HTR-8/SVneo (cell line): ENCODE data around the gene GOT1.

Experiments
- DNase-seq: peaks from one replicate; pipeline ENCODE4 v3.0.0; 2011; ENCODE audit warnings: low spot score, mixed read lengths; ENCODE audit not compliant: insufficient read length
- FAIRE-seq: peaks from 2 replicates; lab custom pipeline; 2011; peaks lifted over from hg19 to GRCh38; lab: Jason Lieb, UNC

GOT1 gene

GRCh38 chr10:99435986-99436638 lies 5.7 kb upstream of the GOT1 start:
- FAIRE-seq = no peak
- DNase-seq = peak; percentile 15

- DNase-seq = no peak
- FAIRE-seq = no peak
Measured at GRCh38 chr10:99433378-99434020, 3.1 kb upstream of the GOT1 start.

GRCh38 chr10:99432881-99433280 lies 2.5 kb upstream of the GOT1 start:
- DNase-seq (no peak), FAIRE-seq (no peak)

- DNase-seq (no peak), FAIRE-seq (no peak)
Measured at GRCh38 chr10:99432047-99432446, 1.6 kb upstream of the GOT1 start.

- DNase-seq = no peak
- FAIRE-seq = no peak
Measured at GRCh38 chr10:99431190-99431760, 851 bp upstream of the GOT1 start.

- FAIRE-seq (no peak), DNase-seq (no peak)
Measured at GRCh38 chr10:99430116-99430450, 341 bp downstream of the GOT1 start.

- DNase-seq (no peak), FAIRE-seq (no peak)
Measured at GRCh38 chr10:99429517-99430095, 818 bp downstream of the GOT1 start.

GRCh38 chr10:99427566-99428190 lies 2.7 kb downstream of the GOT1 start:
- FAIRE-seq = no peak
- DNase-seq = no peak

- FAIRE-seq (no peak), DNase-seq (no peak)
Measured at GRCh38 chr10:99426689-99427088, 3.7 kb downstream of the GOT1 start.

- no peak for DNase-seq
- FAIRE-seq = no peak
Measured at GRCh38 chr10:99425204-99425603, 5.2 kb downstream of the GOT1 start.

- FAIRE-seq (no peak), DNase-seq (no peak)
Measured at GRCh38 chr10:99424656-99425055, 5.8 kb downstream of the GOT1 start.

- FAIRE-seq (no peak), DNase-seq (no peak)
Measured at GRCh38 chr10:99422529-99423096, 7.8 kb downstream of the GOT1 start.

GRCh38 chr10:99421233-99421739 lies 9.1 kb downstream of the GOT1 start:
- no peak for FAIRE-seq
- DNase-seq = no peak

GRCh38 chr10:99419688-99420087 lies 10.7 kb downstream of the GOT1 start:
- DNase-seq = no peak
- FAIRE-seq = no peak

GRCh38 chr10:99418910-99419624 lies 11.4 kb downstream of the GOT1 start:
- FAIRE-seq = no peak

GRCh38 chr10:99412099-99412498 lies 18.3 kb downstream of the GOT1 start:
- FAIRE-seq (no peak), DNase-seq (no peak)

More at GRCh38 chr10:99418910-99419624, 11.4 kb downstream of the GOT1 start:
- no peak for DNase-seq

- no peak for FAIRE-seq
- no peak for DNase-seq
Measured at GRCh38 chr10:99411546-99411945, 18.9 kb downstream of the GOT1 start.

- no peak for FAIRE-seq
Measured at GRCh38 chr10:99410876-99411275, 19.5 kb downstream of the GOT1 start.

GRCh38 chr10:99410146-99410545 lies 20.3 kb downstream of the GOT1 start:
- FAIRE-seq (no peak), DNase-seq (no peak)

More at GRCh38 chr10:99410876-99411275, 19.5 kb downstream of the GOT1 start:
- DNase-seq = no peak

- no peak for FAIRE-seq
Measured at GRCh38 chr10:99406149-99406548, 24.3 kb downstream of the GOT1 start.

More at GRCh38 chr10:99406149-99406548, 24.3 kb downstream of the GOT1 start:
- no peak for DNase-seq
